ENCODE measurements around the gene CAST. TPM values are rescaled to one million over a fixed set of nuclear protein-coding genes. Genes with fewer than 3 reads are reported as not detected.

Gene CAST
- total and polyA plus RNA-seq, 2 donors from 2014 or later: 83.2 to 282 TPM

- no peaks in the 10 kb centered on the region for H3K36me3 ChIP-seq (ENCODE audit: control insufficient read depth in 2 of 3, insufficient read depth in 3 of 3, low read length in 3 of 3)
- no peak overlapping the region for H3K27ac ChIP-seq (ENCODE audit: low read depth in 2 of 2, low read length in 2 of 2)
- DNase-seq: no peak
- H3K4me3 ChIP-seq (ENCODE audit: low read length in 3 of 3): no peak overlapping the region
- FAIRE-seq: no peak
- no peaks in the 10 kb centered on the region for H3K9me3 ChIP-seq (ENCODE audit: control insufficient read depth in 2 of 3, insufficient read depth in 1 of 3, low read length in 3 of 3)
- intact Hi-C loops (cut with DNase I): no loop called here
- H3K4me1 ChIP-seq (ENCODE audit: control insufficient read depth in 2 of 3, insufficient read depth in 2 of 3, low read depth in 1 of 3, low read length in 3 of 3): peaks cover 0 to 7% (median 2%) of the 10 kb centered on the region in 3 donors
- TF ChIP-seq CTCF (IDR thresholded peaks at IDR 0.05; ENCODE audit: borderline replicate concordance, extremely low read depth, insufficient read depth): no peak
- no peak overlapping the region for H3K9ac ChIP-seq (ENCODE audit: low read length in 3 of 3)
- no peaks in the 10 kb centered on the region for H3K27me3 ChIP-seq (ENCODE audit: control insufficient read depth, insufficient read depth, low read length)
Measured at GRCh38 chr5:96822686-96823459, 160.7 kb downstream of the CAST start.

GRCh38 chr5:96823900-96824380 lies 161.8 kb downstream of the CAST start:
- no peak for TF ChIP-seq CTCF (IDR thresholded peaks at IDR 0.05; ENCODE audit: borderline replicate concordance, extremely low read depth, insufficient read depth)
- H3K4me1 ChIP-seq (ENCODE audit: control insufficient read depth in 2 of 3, insufficient read depth in 2 of 3, low read depth in 1 of 3, low read length in 3 of 3): peaks cover 0 to 2% (median 0%) of the 10 kb centered on the region in 3 donors
- DNase-seq (no peak), FAIRE-seq (no peak)
- no peak overlapping the region for H3K4me3 ChIP-seq (ENCODE audit: low read length in 3 of 3)
- no peak overlapping the region for H3K9ac ChIP-seq (ENCODE audit: low read length in 3 of 3)
- no peaks in the 10 kb centered on the region for H3K36me3 ChIP-seq (ENCODE audit: control insufficient read depth in 2 of 3, insufficient read depth in 3 of 3, low read length in 3 of 3)
- intact Hi-C loops (cut with DNase I): no loop called here
- no peaks in the 10 kb centered on the region for H3K27me3 ChIP-seq (ENCODE audit: control insufficient read depth, insufficient read depth, low read length)
- no peak overlapping the region for H3K27ac ChIP-seq (ENCODE audit: low read depth in 2 of 2, low read length in 2 of 2)
- no peaks in the 10 kb centered on the region for H3K9me3 ChIP-seq (ENCODE audit: control insufficient read depth in 2 of 3, insufficient read depth in 1 of 3, low read length in 3 of 3)

Other genes with a start within 250 kb of the CAST start
- gene PCSK1, start 229.1 kb upstream of the CAST start, total RNA-seq: 1.0 TPM
- 0.13 TPM for gene PCSK1, start 229.1 kb upstream of the CAST start, polyA plus RNA-seq (ENCODE audit: insufficient read depth, low read depth, low replicate concordance)
- gene ERAP1, start 145.6 kb downstream of the CAST start, total RNA-seq: 71.8 TPM
- gene ERAP1, start 145.6 kb downstream of the CAST start, polyA plus RNA-seq (ENCODE audit: insufficient read depth, low read depth, low replicate concordance): 10.6 TPM
- 8.2 TPM for gene ERAP2, start 214.1 kb downstream of the CAST start, total RNA-seq
- 13.8 TPM for gene ERAP2, start 214.1 kb downstream of the CAST start, polyA plus RNA-seq (ENCODE audit: insufficient read depth, low read depth, low replicate concordance)